ENCODE data around the gene KLK2. TPM values are rescaled to one million over a fixed set of nuclear protein-coding genes. Genes with fewer than 3 reads are reported as not detected.

Gene KLK2
- total RNA-seq, 1 experiment from 2014 or later: not detected

GRCh38 chr19:50926144-50926543 is 52.9 kb downstream of the KLK2 start:
- DNase-seq: no peak
- H3K27ac ChIP-seq: no peak overlapping the region
- H3K9me2 ChIP-seq (ENCODE audit: insufficient read depth): no peaks in the 10 kb centered on the region
- BruUV-seq (replicated peaks): no TSS peak
- no peaks in the 10 kb centered on the region for H3K9me3 ChIP-seq (ENCODE audit: insufficient read depth, low read depth)
- peaks cover 45% of the 10 kb centered on the region for H3F3A ChIP-seq (ENCODE audit: insufficient read depth, low read depth)
- H3K4me2 ChIP-seq: no peak overlapping the region; the same call in 1 of the 2 replicates
- H4K20me1 ChIP-seq (ENCODE audit: insufficient read depth): no peaks in the 10 kb centered on the region
- ChIA-PET CTCF (interaction anchor here (0.6 kb wide), 1 partner anchor 14 kb away, joined by 9 read pairs; no protein-coding TSS in a partner anchor), POLR2A (ENCODE audit: unreplicated experiment) (no interaction called here)
- no peaks in the 10 kb centered on the region for H3K27me3 ChIP-seq (ENCODE audit: insufficient read depth, low read depth)
- H3K4me3 ChIP-seq: no peak overlapping the region
- no peak overlapping the region for H2AFZ ChIP-seq
- intact Hi-C loops (cut with micrococcal nuclease; ENCODE audit: unreplicated experiment): loop anchor here (10.0 kb wide), 1 partner anchor 391 kb away; no protein-coding TSS in a partner anchor
- H3K4me1 ChIP-seq (replicated peaks; ENCODE audit: insufficient read depth): peaks cover 44% of the 10 kb centered on the region
- H3K79me2 ChIP-seq (ENCODE audit: low read depth): no peaks in the 10 kb centered on the region
- TF ChIP-seq EZH2 (IDR thresholded peaks at IDR 0.05; ENCODE audit: low read depth): no peak
- no peak for TF ChIP-seq CTCF (conservative IDR thresholded peaks at IDR 0.05)
- no peaks in the 10 kb centered on the region for H3K36me3 ChIP-seq (ENCODE audit: low read depth)

GRCh38 chr19:50928831-50929230 is 55.6 kb downstream of the KLK2 start:
- peak in 1 of 2 experiments; percentile 53 for DNase-seq
- TF ChIP-seq CTCF (conservative IDR thresholded peaks at IDR 0.05) (no peak), EZH2 (IDR thresholded peaks at IDR 0.05; ENCODE audit: low read depth) (no peak)
- ChIA-PET POLR2A (ENCODE audit: unreplicated experiment) (no interaction called here), CTCF (interaction anchor here (1.2 kb wide), 1 partner anchor 168 kb away, joined by 3 read pairs; no protein-coding TSS in a partner anchor)
- Histone ChIP-seq H3K79me2 (ENCODE audit: low read depth) (no peaks in the 10 kb centered on the region), H2AFZ (no peak overlapping the region), H3K9me3 (ENCODE audit: insufficient read depth, low read depth) (no peaks in the 10 kb centered on the region), H3K36me3 (ENCODE audit: low read depth) (no peaks in the 10 kb centered on the region), H3K27ac (no peak overlapping the region), H3K4me1 (replicated peaks; ENCODE audit: insufficient read depth) (peaks cover 53% of the 10 kb centered on the region), H3K9me2 (ENCODE audit: insufficient read depth) (no peaks in the 10 kb centered on the region), H3F3A (ENCODE audit: insufficient read depth, low read depth) (peaks cover 46% of the 10 kb centered on the region), H3K4me2 (no peak overlapping the region), H3K4me3 (no peak overlapping the region), H3K27me3 (ENCODE audit: insufficient read depth, low read depth) (no peaks in the 10 kb centered on the region), H4K20me1 (ENCODE audit: insufficient read depth) (no peaks in the 10 kb centered on the region)
- no TSS peak for BruUV-seq (replicated peaks)
- intact Hi-C loops (cut with micrococcal nuclease; ENCODE audit: unreplicated experiment): loop anchor here (10.0 kb wide), 1 partner anchor 394 kb away; no protein-coding TSS in a partner anchor

Other genes with a start within 250 kb of the KLK2 start
- not detected in 2 replicates for gene SYT3, start 233.6 kb upstream of the KLK2 start, total RNA-seq (2021)
- gene C19orf81, start 224.0 kb upstream of the KLK2 start, total RNA-seq (2021): not detected in 2 replicates
- not detected in 2 replicates for gene SHANK1, start 153.6 kb upstream of the KLK2 start, total RNA-seq (2021)
- not detected in 2 replicates for gene CLEC11A, start 150.1 kb upstream of the KLK2 start, total RNA-seq (2021)
- not detected in 2 replicates for gene GPR32, start 103.0 kb upstream of the KLK2 start, total RNA-seq (2021)
- not detected in 2 replicates for gene ACP4, start 83.0 kb upstream of the KLK2 start, total RNA-seq (2021)
- not detected in 2 replicates for gene KLK1, start 49.7 kb upstream of the KLK2 start, total RNA-seq (2021)
- not detected in 2 replicates for gene KLK15, start 39.9 kb upstream of the KLK2 start, total RNA-seq (2021)
- gene KLK3, start 18.5 kb upstream of the KLK2 start, total RNA-seq (2021): not detected in 2 replicates
- gene KLK4, start 38.0 kb downstream of the KLK2 start, total RNA-seq (2021): not detected in 2 replicates
- gene KLK5, start 79.6 kb downstream of the KLK2 start, total RNA-seq (2021): 405 and 412 TPM in 2 replicates
- gene KLK6, start 96.2 kb downstream of the KLK2 start, total RNA-seq (2021): 490 and 581 TPM in 2 replicates
- gene KLK7, start 110.5 kb downstream of the KLK2 start, total RNA-seq (2021): 98.1 and 138 TPM in 2 replicates
- gene KLK8, start 128.2 kb downstream of the KLK2 start, total RNA-seq (2021): 120 and 128 TPM in 2 replicates
- 28.0 and 28.9 TPM in 2 replicates for gene KLK10, start 146.3 kb downstream of the KLK2 start, total RNA-seq (2021)
- gene KLK11, start 153.2 kb downstream of the KLK2 start, total RNA-seq (2021): 1.5 and 1.6 TPM in 2 replicates
- not detected in 2 replicates for gene KLK12, start 161.6 kb downstream of the KLK2 start, total RNA-seq (2021)
- gene KLK13, start 191.7 kb downstream of the KLK2 start, total RNA-seq (2021): not detected in 2 replicates
- gene KLK14, start 209.4 kb downstream of the KLK2 start, total RNA-seq (2021): 0.35 and 0.57 TPM in 2 replicates
- 7.2 and 12.6 TPM in 2 replicates for gene CTU1, start 235.0 kb downstream of the KLK2 start, total RNA-seq (2021)